Endothelial cell of hepatic sinusoid (primary cell): ENCODE data around the gene ALG5.

ENCODE experiments used
- in situ Hi-C: cut with HindIII; loops from 2 replicates; pipeline ENCODE4 v1.10.0; 2017; ENCODE audit warnings: low sequenced_read_pairs

Gene ALG5

GRCh38 chr13:36918246-36919131 lies 80.7 kb downstream of the ALG5 start:
- in situ Hi-C loops = no loop called here

- in situ Hi-C loops = no loop called here
Observed at GRCh38 chr13:36917311-36917710, 81.8 kb downstream of the ALG5 start.

GRCh38 chr13:36915896-36916640 lies 83.1 kb downstream of the ALG5 start:
- in situ Hi-C loops = no loop called here

GRCh38 chr13:36915106-36915505 lies 84.0 kb downstream of the ALG5 start:
- in situ Hi-C loops = no loop called here

- in situ Hi-C loops = no loop called here
Observed at GRCh38 chr13:36914648-36915047, 84.5 kb downstream of the ALG5 start.

- in situ Hi-C loops = no loop called here
Observed at GRCh38 chr13:36913463-36913862, 85.7 kb downstream of the ALG5 start.

- in situ Hi-C loops = no loop called here
Observed at GRCh38 chr13:36912973-36913372, 86.2 kb downstream of the ALG5 start.

- in situ Hi-C loops = no loop called here
Observed at GRCh38 chr13:36912369-36912768, 86.8 kb downstream of the ALG5 start.

- in situ Hi-C loops = no loop called here
Observed at GRCh38 chr13:36910545-36910944, 88.6 kb downstream of the ALG5 start.

GRCh38 chr13:36907821-36908220 lies 91.3 kb downstream of the ALG5 start:
- in situ Hi-C loops = no loop called here

- in situ Hi-C loops = no loop called here
Observed at GRCh38 chr13:36907266-36907665, 91.9 kb downstream of the ALG5 start.

- in situ Hi-C loops = no loop called here
Observed at GRCh38 chr13:36905944-36906343, 93.2 kb downstream of the ALG5 start.

GRCh38 chr13:36903925-36904595 lies 95.1 kb downstream of the ALG5 start:
- in situ Hi-C loops = no loop called here
